ENCODE results near the gene ZC3HAV1.
A peak's percentile ranks its signal among the peaks of the same experiment; 100 is the strongest.

ZC3HAV1 gene

DNA sequence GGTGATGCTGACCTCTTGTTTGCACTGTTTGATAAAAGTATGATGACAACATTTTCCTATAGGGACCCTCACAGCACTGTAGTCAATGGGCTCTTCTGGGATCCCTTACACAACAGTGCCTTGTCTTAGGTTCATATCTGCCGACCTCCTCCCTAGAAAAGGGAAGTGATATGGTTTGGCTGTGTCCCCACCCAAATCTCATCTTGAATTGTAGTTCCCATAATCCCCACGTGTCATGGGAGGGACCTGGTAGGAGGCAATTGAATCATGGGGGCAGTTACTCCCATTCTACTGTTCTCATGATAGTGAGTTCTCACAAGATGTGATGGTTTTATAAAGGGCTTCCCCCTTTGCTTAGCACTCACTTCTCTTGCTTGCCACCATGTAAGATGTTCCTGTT is 23.1 kb downstream of the ZC3HAV1 start:
- DNase-seq (no peak), ATAC-seq (ENCODE audit: insufficient read depth, low read depth) (no peak)
- Histone ChIP-seq H4K20me1 (ENCODE audit: insufficient read depth, low read length) (peaks cover 58% of the 10 kb centered on the region), H2AFZ (ENCODE audit: low read depth, low read length) (no peak overlapping the region), H3K4me1 (ENCODE audit: insufficient read depth, low read length) (no peaks in the 10 kb centered on the region), H3K9me3 (ENCODE audit: insufficient read depth, low read length, severe bottlenecking) (no peaks in the 10 kb centered on the region), H3K9ac (ENCODE audit: low read depth, low read length) (no peak overlapping the region), H3K4me2 (ENCODE audit: insufficient read depth, low read length) (no peak overlapping the region), H3K36me3 (ENCODE audit: insufficient read depth, low read length) (peaks cover 95% of the 10 kb centered on the region), H3K79me2 (ENCODE audit: insufficient read depth, low read length) (peaks cover 99% of the 10 kb centered on the region), H3K27me3 (ENCODE audit: insufficient read depth, low read length, poor library complexity) (no peaks in the 10 kb centered on the region), H3K27ac (ENCODE audit: low read length) (no peak overlapping the region), H3K4me3 (ENCODE audit: low read depth in 1 of 2, low read length in 2 of 2) (no peak overlapping the region)
- TF ChIP-seq, protein P1, sequence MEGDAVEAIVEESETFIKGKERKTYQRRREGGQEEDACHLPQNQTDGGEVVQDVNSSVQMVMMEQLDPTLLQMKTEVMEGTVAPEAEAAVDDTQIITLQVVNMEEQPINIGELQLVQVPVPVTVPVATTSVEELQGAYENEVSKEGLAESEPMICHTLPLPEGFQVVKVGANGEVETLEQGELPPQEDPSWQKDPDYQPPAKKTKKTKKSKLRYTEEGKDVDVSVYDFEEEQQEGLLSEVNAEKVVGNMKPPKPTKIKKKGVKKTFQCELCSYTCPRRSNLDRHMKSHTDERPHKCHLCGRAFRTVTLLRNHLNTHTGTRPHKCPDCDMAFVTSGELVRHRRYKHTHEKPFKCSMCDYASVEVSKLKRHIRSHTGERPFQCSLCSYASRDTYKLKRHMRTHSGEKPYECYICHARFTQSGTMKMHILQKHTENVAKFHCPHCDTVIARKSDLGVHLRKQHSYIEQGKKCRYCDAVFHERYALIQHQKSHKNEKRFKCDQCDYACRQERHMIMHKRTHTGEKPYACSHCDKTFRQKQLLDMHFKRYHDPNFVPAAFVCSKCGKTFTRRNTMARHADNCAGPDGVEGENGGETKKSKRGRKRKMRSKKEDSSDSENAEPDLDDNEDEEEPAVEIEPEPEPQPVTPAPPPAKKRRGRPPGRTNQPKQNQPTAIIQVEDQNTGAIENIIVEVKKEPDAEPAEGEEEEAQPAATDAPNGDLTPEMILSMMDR (IDR thresholded peaks at IDR 0.05; ENCODE audit: borderline replicate concordance, extremely low read depth, low read length, poor library complexity, severe bottlenecking): no peak
- TF ChIP-seq EZH2 (IDR thresholded peaks at IDR 0.05; ENCODE audit: borderline replicate concordance, low read depth, low read length, severe bottlenecking): no peak

DNA sequence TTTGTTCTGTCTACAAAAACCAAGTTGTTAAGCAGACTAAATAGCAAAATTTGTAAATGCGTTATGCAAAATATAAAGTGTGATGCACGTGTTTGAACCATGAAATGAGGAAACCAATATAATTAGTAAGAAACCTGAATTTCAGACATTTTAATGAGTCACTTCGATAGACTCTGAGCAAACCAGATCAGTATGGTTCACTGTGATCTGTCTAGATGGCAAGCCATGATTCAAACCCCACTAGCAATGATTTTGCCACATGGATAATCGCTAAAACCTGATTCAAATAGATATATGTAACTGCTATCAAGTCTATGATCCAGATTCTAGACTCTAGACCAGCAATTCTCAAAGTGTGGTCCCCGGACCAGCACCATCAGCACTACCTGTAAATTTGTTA is 24.8 kb downstream of the ZC3HAV1 start:
- no peak overlapping the region for H2AFZ ChIP-seq (ENCODE audit: low read depth, low read length)
- H3K4me3 ChIP-seq (ENCODE audit: low read depth in 1 of 2, low read length in 2 of 2): no peak overlapping the region
- peaks cover 67% of the 10 kb centered on the region for H4K20me1 ChIP-seq (ENCODE audit: insufficient read depth, low read length)
- no peak overlapping the region for H3K9ac ChIP-seq (ENCODE audit: low read depth, low read length)
- ATAC-seq (ENCODE audit: insufficient read depth, low read depth): no peak
- peaks cover 98% of the 10 kb centered on the region for H3K36me3 ChIP-seq (ENCODE audit: insufficient read depth, low read length)
- H3K9me3 ChIP-seq (ENCODE audit: insufficient read depth, low read length, severe bottlenecking): no peaks in the 10 kb centered on the region
- no peak overlapping the region for H3K4me2 ChIP-seq (ENCODE audit: insufficient read depth, low read length)
- DNase-seq: no peak
- no peaks in the 10 kb centered on the region for H3K4me1 ChIP-seq (ENCODE audit: insufficient read depth, low read length)
- no peaks in the 10 kb centered on the region for H3K27me3 ChIP-seq (ENCODE audit: insufficient read depth, low read length, poor library complexity)
- H3K79me2 ChIP-seq (ENCODE audit: insufficient read depth, low read length): peaks cover 99% of the 10 kb centered on the region
- TF ChIP-seq EZH2 (IDR thresholded peaks at IDR 0.05; ENCODE audit: borderline replicate concordance, low read depth, low read length, severe bottlenecking): no peak
- TF ChIP-seq, protein P1 (IDR thresholded peaks at IDR 0.05; ENCODE audit: borderline replicate concordance, extremely low read depth, low read length, poor library complexity, severe bottlenecking): no peak
- H3K27ac ChIP-seq (ENCODE audit: low read length): no peak overlapping the region

DNA sequence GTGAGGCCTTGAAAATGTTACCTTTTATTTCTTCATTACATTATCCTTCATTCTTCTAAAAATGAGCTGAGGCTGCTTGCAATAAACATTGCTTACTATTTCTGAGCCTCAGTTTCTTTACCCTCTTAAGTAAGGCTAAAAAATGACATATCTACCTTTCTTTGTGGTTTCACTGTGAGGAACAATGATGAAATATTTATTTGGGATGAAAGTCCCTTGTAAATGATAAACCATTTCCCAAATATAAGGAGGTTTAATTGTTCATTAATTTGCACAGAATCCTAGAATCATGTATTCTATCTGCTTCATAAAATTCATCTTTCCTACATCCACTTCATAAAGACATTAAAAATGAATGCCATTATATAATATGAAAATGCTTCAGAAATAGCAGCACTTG is 27.9 kb downstream of the ZC3HAV1 start:
- Histone ChIP-seq H3K79me2 (ENCODE audit: insufficient read depth, low read length) (peaks cover 91% of the 10 kb centered on the region), H3K4me2 (ENCODE audit: insufficient read depth, low read length) (no peak overlapping the region), H3K27ac (ENCODE audit: low read length) (no peak overlapping the region), H3K4me3 (ENCODE audit: low read depth in 1 of 2, low read length in 2 of 2) (no peak overlapping the region), H3K9me3 (ENCODE audit: insufficient read depth, low read length, severe bottlenecking) (no peaks in the 10 kb centered on the region), H2AFZ (ENCODE audit: low read depth, low read length) (no peak overlapping the region), H3K4me1 (ENCODE audit: insufficient read depth, low read length) (no peaks in the 10 kb centered on the region), H4K20me1 (ENCODE audit: insufficient read depth, low read length) (peaks cover 66% of the 10 kb centered on the region), H3K36me3 (ENCODE audit: insufficient read depth, low read length) (peaks cover 100% of the 10 kb centered on the region), H3K27me3 (ENCODE audit: insufficient read depth, low read length, poor library complexity) (no peaks in the 10 kb centered on the region), H3K9ac (ENCODE audit: low read depth, low read length) (no peak overlapping the region)
- no peak for TF ChIP-seq EZH2 (IDR thresholded peaks at IDR 0.05; ENCODE audit: borderline replicate concordance, low read depth, low read length, severe bottlenecking)
- TF ChIP-seq, protein P1 (IDR thresholded peaks at IDR 0.05; ENCODE audit: borderline replicate concordance, extremely low read depth, low read length, poor library complexity, severe bottlenecking): no peak
- ATAC-seq (ENCODE audit: insufficient read depth, low read depth) (no peak), DNase-seq (no peak)

DNA sequence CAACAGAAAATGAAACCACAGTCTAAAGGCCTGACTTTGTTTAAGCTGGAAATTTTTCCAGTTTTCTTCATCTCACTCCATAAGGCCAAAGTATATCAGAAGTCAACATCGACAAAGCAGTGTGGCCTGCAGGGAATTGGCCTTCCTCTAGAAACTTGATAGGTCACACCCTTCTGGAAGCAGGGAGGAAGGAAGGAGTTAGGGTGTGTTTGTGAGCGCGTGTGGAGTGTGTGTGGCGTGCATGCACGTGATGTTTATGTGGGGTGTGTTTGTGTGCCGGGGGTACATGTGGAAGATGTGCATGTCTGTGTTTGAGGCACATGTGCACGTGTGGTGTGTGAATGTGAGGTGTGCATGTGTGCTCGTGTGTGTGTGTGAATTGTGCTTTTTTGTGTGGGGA is 28.6 kb downstream of the ZC3HAV1 start:
- H3K9ac ChIP-seq (ENCODE audit: low read depth, low read length): no peak overlapping the region
- H3K4me3 ChIP-seq (ENCODE audit: low read depth in 1 of 2, low read length in 2 of 2): no peak overlapping the region
- H3K27me3 ChIP-seq (ENCODE audit: insufficient read depth, low read length, poor library complexity): no peaks in the 10 kb centered on the region
- no peak overlapping the region for H3K4me2 ChIP-seq (ENCODE audit: insufficient read depth, low read length)
- TF ChIP-seq EZH2 (IDR thresholded peaks at IDR 0.05; ENCODE audit: borderline replicate concordance, low read depth, low read length, severe bottlenecking): no peak
- TF ChIP-seq, protein P1 (IDR thresholded peaks at IDR 0.05; ENCODE audit: borderline replicate concordance, extremely low read depth, low read length, poor library complexity, severe bottlenecking): no peak
- H3K4me1 ChIP-seq (ENCODE audit: insufficient read depth, low read length): no peaks in the 10 kb centered on the region
- DNase-seq (no peak), ATAC-seq (ENCODE audit: insufficient read depth, low read depth) (no peak)
- H3K79me2 ChIP-seq (ENCODE audit: insufficient read depth, low read length): peaks cover 84% of the 10 kb centered on the region
- H4K20me1 ChIP-seq (ENCODE audit: insufficient read depth, low read length): peaks cover 68% of the 10 kb centered on the region
- peak overlapping the region; percentile 26; the same call in 1 of the 2 replicates for H3K27ac ChIP-seq (ENCODE audit: low read length)
- H3K9me3 ChIP-seq (ENCODE audit: insufficient read depth, low read length, severe bottlenecking): no peaks in the 10 kb centered on the region
- H2AFZ ChIP-seq (ENCODE audit: low read depth, low read length): no peak overlapping the region
- H3K36me3 ChIP-seq (ENCODE audit: insufficient read depth, low read length): peaks cover 100% of the 10 kb centered on the region
